Breast epithelium (tissue), 4 donors: ENCODE data around the gene FCER1G. TPM values are rescaled to one million over a fixed set of nuclear protein-coding genes. Genes with fewer than 3 reads are reported as not detected.

Source experiments
- DNase-seq, 2 donors: peaks; one replicate each; pipeline ENCODE4 v3.0.0-alpha.2; 2019; ENCODE audit warnings: low spot score in 2 of 2
- H3K27ac ChIP-seq, 2 donors: fragments of 200-600 bp; sonication (generic) in 1 of 2; one replicate each; pipeline ENCODE4 v1.5.1; 2016 to 2019; ENCODE audit warnings: mild to moderate bottlenecking in 1 of 2
- H3K27me3 ChIP-seq, 2 donors: fragments of 200-600 bp; sonication (generic) in 1 of 2; one replicate each; pipeline versions ENCODE4 v1.5.1 to v1.6.0; 2017 to 2019; ENCODE audit warnings: control low read depth in 1 of 2, mild to moderate bottlenecking in 1 of 2
- H3K36me3 ChIP-seq: fragments of 200-600 bp; one replicate; pipeline ENCODE4 v1.5.1; 2019
- H3K4me1 ChIP-seq, 2 donors: fragments of 200-600 bp; sonication (generic); one replicate each; pipeline ENCODE4 v1.5.1; 2016 to 2019; ENCODE audit warnings: control low read depth in 1 of 2
- H3K4me3 ChIP-seq, 3 donors: fragments of 200-600 bp; sonication (generic); 1 replicate in 2 of 3; 2 replicates in 1 of 3; pipeline ENCODE4 v1.5.1; 2016 to 2019; ENCODE audit warnings: mild to moderate bottlenecking in 3 of 3, moderate library complexity in 2 of 3
- H3K9me3 ChIP-seq, 2 donors: fragments of 200-600 bp; sonication (generic) in 1 of 2; one replicate each; pipeline ENCODE4 v1.5.1; 2016 to 2019; ENCODE audit warnings: control low read depth in 1 of 2
- CTCF ChIP-seq, 3 donors: fragments of 450-650 bp; IDR thresholded peaks; one replicate each; pipeline ENCODE4 v1.5.1; 2016 to 2017; ENCODE audit warnings: antibody characterized with exemption in 3 of 3, mild to moderate bottlenecking in 3 of 3, moderate library complexity in 3 of 3
- POLR2A ChIP-seq: fragments of 450-650 bp; IDR thresholded peaks from one replicate; pipeline ENCODE4 v1.6.1; 2016; ENCODE audit warnings: antibody characterized with exemption, mild to moderate bottlenecking, moderate library complexity
- POLR2AphosphoS5 ChIP-seq, 3 donors: sonication (generic); formaldehyde crosslinking; IDR thresholded peaks; one replicate each; pipeline ENCODE4 v1.6.1; 2017; ENCODE audit warnings: antibody characterized with exemption in 3 of 3
- intact Hi-C: fragments of 100-400 bp; cut with DNase I; formaldehyde crosslinking; loops from one replicate; pipeline ENCODE4 v1.15.1; 2023; ENCODE audit warnings: low total_unique reads
- total RNA-seq, 3 donors: library from RNA; depleted of rRNA; stranded (reverse); fragments of >200 nt; gene quantifications; one replicate each; pipeline ENCODE4 v1.1.0, GENCODE V29; 2016

Gene FCER1G
- total RNA-seq, result 100 to 1,000 TPM in 1 of 3 donors, 10 to 100 TPM in 2; 40.3 to 153 (median 70.1) TPM

GRCh38 chr1:161215076-161215475 lies at the start of gene FCER1G:
TSS of gene FCER1G (plus strand) at chr1:161215295. CDS start at chr1:161215322, 27 bp downstream.
- no peak for TF ChIP-seq POLR2A
- TF ChIP-seq POLR2AphosphoS5 (IDR thresholded peaks at IDR 0.05), result no peak
- TF ChIP-seq CTCF (IDR thresholded peaks at IDR 0.05), result no peak
- peak within 1 kb of the TSS; percentile 13 to 43 (median 40) for H3K4me3 ChIP-seq
- no peak for DNase-seq
- H3K27me3 ChIP-seq, result no peaks in the 10 kb centered on the region
- H3K27ac ChIP-seq, result peak within 1 kb of the TSS in 1 of 2 donors; percentile 78
- no peaks in the 10 kb centered on the region for H3K9me3 ChIP-seq
- intact Hi-C loops, result no loop called here
- H3K36me3 ChIP-seq, result peaks cover 5% of the 10 kb centered on the region
- no peaks in the 10 kb centered on the region for H3K4me1 ChIP-seq

GRCh38 chr1:161165742-161166668 lies 49.1 kb upstream of the FCER1G start, which contains the start of gene PPOX:
TSS of gene PPOX (plus strand) at chr1:161166426. CDS start at chr1:161166848, 422 bp downstream.
- Histone ChIP-seq H3K27ac (peak within 1 kb of the TSS; percentile 92 to 93), H3K27me3 (no peaks in the 10 kb centered on the region), H3K36me3 (no peaks in the 10 kb centered on the region), H3K4me3 (peak within 1 kb of the TSS; percentile 54 to 88 (median 86)), H3K9me3 (no peaks in the 10 kb centered on the region), H3K4me1 (peaks cover 0 to 9% of the 10 kb centered on the region in 2 donors)
- intact Hi-C loops, result no loop called here
- peak; percentile 97 to 98 for DNase-seq
- TF ChIP-seq CTCF (IDR thresholded peaks at IDR 0.05) (peak; percentile 9 to 33 (median 31)), POLR2A (peak; percentile 32), POLR2AphosphoS5 (IDR thresholded peaks at IDR 0.05) (peak; percentile 73 to 90 (median 85))

- Histone ChIP-seq H3K4me3 (peak overlapping the region; percentile 54 to 88 (median 86)), H3K36me3 (no peaks in the 10 kb centered on the region), H3K27ac (peak overlapping the region; percentile 92 to 93), H3K27me3 (no peaks in the 10 kb centered on the region), H3K4me1 (peaks cover 0 to 4% of the 10 kb centered on the region in 2 donors), H3K9me3 (no peaks in the 10 kb centered on the region)
- no peak for DNase-seq
- TF ChIP-seq POLR2A, result no peak
- TF ChIP-seq CTCF (IDR thresholded peaks at IDR 0.05), result no peak
- TF ChIP-seq POLR2AphosphoS5 (IDR thresholded peaks at IDR 0.05), result no peak
- intact Hi-C loops, result no loop called here
Measured at GRCh38 chr1:161166669-161167548, 48.2 kb upstream of the FCER1G start.

- Histone ChIP-seq H3K9me3 (no peaks in the 10 kb centered on the region), H3K27me3 (no peaks in the 10 kb centered on the region), H3K4me3 (no peak overlapping the region), H3K36me3 (peaks cover 3% of the 10 kb centered on the region), H3K27ac (no peak overlapping the region), H3K4me1 (peaks cover 0 to 16% of the 10 kb centered on the region in 2 donors)
- intact Hi-C loops, result no loop called here
- TF ChIP-seq POLR2A, result no peak
- DNase-seq, result no peak
Measured at GRCh38 chr1:161168906-161169305, 46.2 kb upstream of the FCER1G start.

GRCh38 chr1:161171191-161171590 lies 43.9 kb upstream of the FCER1G start:
- intact Hi-C loops, result no loop called here
- H3K9me3 ChIP-seq, result no peaks in the 10 kb centered on the region
- TF ChIP-seq CTCF (IDR thresholded peaks at IDR 0.05) (no peak), POLR2AphosphoS5 (IDR thresholded peaks at IDR 0.05) (no peak), POLR2A (no peak)
- peaks cover 0 to 16% of the 10 kb centered on the region in 2 donors for H3K4me1 ChIP-seq
- peaks cover 3% of the 10 kb centered on the region for H3K36me3 ChIP-seq
- DNase-seq, result no peak
- H3K27me3 ChIP-seq, result no peaks in the 10 kb centered on the region
- peak overlapping the region; percentile 76 to 88 for H3K27ac ChIP-seq
- H3K4me3 ChIP-seq, result no peak overlapping the region
